ENCODE data around the gene CBX1. TPM values are rescaled to one million over a fixed set of nuclear protein-coding genes. Genes with fewer than 3 reads are reported as not detected.
A peak's percentile ranks its signal among the peaks of the same experiment; 100 is the strongest.

Gene CBX1
- total and polyA plus RNA-seq, 10 of the 15 experiments (the other 5 are each of a cell fraction or from before 2014, with no cell fraction given), result 11.8 to 99.2 (median 43.5) TPM

- in situ Hi-C loops (cut with MboI) (no loop called here), intact Hi-C loops (cut with micrococcal nuclease; ENCODE audit: unreplicated experiment) (loop anchor here (1.0 kb wide), 1 partner anchor 9 kb away; the partner anchor contains the start of gene CBX1)
- SMC1A ChIA-PET (ENCODE audit: uncharacterized antibody, unreplicated experiment), result interaction anchor here (1.0 to 7.5 kb wide), 13 partner anchors 9 to 482 kb away, joined by 3 to 66 read pairs (median 6); partner anchors contain the start of gene CBX1
- RAD21 ChIA-PET (ENCODE audit: unreplicated experiment), result interaction anchor here (0.7 to 8.4 kb wide), 9 partner anchors 12 to 169 kb away, joined by 3 to 113 read pairs (median 12); partner anchors contain the start of genes CBX1, NFE2L1 and PNPO
- Histone ChIP-seq H3K4me3 (peak overlapping the region; percentile 97), H3K4me1 (ENCODE audit: control insufficient read depth, insufficient read depth, low read length) (peaks cover 5% of the 10 kb centered on the region), H3K4me2 (ENCODE audit: control insufficient read depth, insufficient read depth) (peak overlapping the region; percentile 82), H3K27me3 (replicated peaks in 1 of 2; ENCODE audit: control insufficient read depth in 2 of 2, insufficient read depth in 2 of 2, low read length in 1 of 2) (no peaks in the 10 kb centered on the region), H3K9ac (ENCODE audit: control insufficient read depth, insufficient read depth, low read length) (peak overlapping the region; percentile 54), H2AFZ (ENCODE audit: control insufficient read depth, low read depth, low read length) (no peak overlapping the region), H3K79me2 (ENCODE audit: control insufficient read depth, insufficient read depth, low read length) (peaks cover 75% of the 10 kb centered on the region), H3K9me3 (replicated peaks; ENCODE audit: control insufficient read depth, insufficient read depth, low read length) (no peaks in the 10 kb centered on the region), H3K36me3 (ENCODE audit: control insufficient read depth in 2 of 2, insufficient read depth in 2 of 2, low read length in 1 of 2) (no peaks in the 10 kb centered on the region), H3K27ac (ENCODE audit: control insufficient read depth, insufficient read depth) (peak overlapping the region; percentile 93), H4K20me1 (ENCODE audit: control insufficient read depth, insufficient read depth) (no peaks in the 10 kb centered on the region)
- ATAC-seq (peak; percentile 0; the same call in 2 of the 3 replicates), DNase-seq (ENCODE audit: low read depth, low spot score) (no peak), FAIRE-seq (no peak)
- no TSS peak for BruUV-seq (replicated peaks)
- POLR2A ChIA-PET, result interaction anchor here (0.6 to 3.7 kb wide), 9 partner anchors 13 to 1520 kb away, joined by 3 to 25 read pairs (median 9); partner anchors contain the start of gene NFE2L1
- CTCF ChIA-PET, result interaction anchor here (0.7 to 33.4 kb wide), 13 partner anchors 12 to 483 kb away, joined by 3 to 525 read pairs (median 9); partner anchors contain the start of genes CBX1 and HOXB5
- 15% methylated on average over 9 of the region's 9 CpGs for WGBS (ENCODE audit: insufficient coverage, insufficient replicate concordance, low lambda C conversion rate, missing lambda C conversion rate)
- TF ChIP-seq ZNF24 (IDR thresholded peaks at IDR 0.05) (no peak), ZNF207 (IDR thresholded peaks at IDR 0.05; ENCODE audit: borderline replicate concordance) (no peak), ZBED1 (IDR thresholded peaks at IDR 0.05; ENCODE audit: borderline replicate concordance) (no peak), POU2F2 (IDR thresholded peaks at IDR 0.05; ENCODE audit: borderline replicate concordance, low read depth, low read length) (no peak), ESRRA (IDR thresholded peaks at IDR 0.05; ENCODE audit: low read length) (no peak), MYC (IDR thresholded peaks at IDR 0.05; ENCODE audit: insufficient read depth, insufficient read length, insufficient replicate concordance, low read length, severe bottlenecking) (no peak), RCOR1 (conservative IDR thresholded peaks at IDR 0.05; ENCODE audit: low read depth, low read length) (no peak), MTA3 (IDR thresholded peaks at IDR 0.05; ENCODE audit: borderline replicate concordance, low read length) (no peak), USF1 (IDR thresholded peaks at IDR 0.05; ENCODE audit: borderline replicate concordance, extremely low read length, insufficient read depth, low read depth, low read length) (no peak), IKZF1 (conservative IDR thresholded peaks at IDR 0.05) (no peak; the same call in 1 of the 2 replicates), SPI1 (IDR thresholded peaks at IDR 0.05; ENCODE audit: borderline replicate concordance, insufficient read depth, low read depth, low read length) (no peak), ATF7 (IDR thresholded peaks at IDR 0.05; ENCODE audit: low read depth) (peak; percentile 63; the same call in 1 of the 2 replicates), TARDBP (IDR thresholded peaks at IDR 0.05; ENCODE audit: borderline replicate concordance) (no peak), ZSCAN29 (IDR thresholded peaks at IDR 0.05) (no peak), NBN (IDR thresholded peaks at IDR 0.05) (no peak), HCFC1 (IDR thresholded peaks at IDR 0.05; ENCODE audit: low read length) (no peak), NFIC (IDR thresholded peaks at IDR 0.05; ENCODE audit: low read depth, low read length) (no peak; the same call in 1 of the 2 replicates), GABPA (IDR thresholded peaks at IDR 0.05; ENCODE audit: low read depth) (no peak), JUNB (IDR thresholded peaks at IDR 0.05) (no peak), POLR2A (IDR thresholded peaks at IDR 0.05; ENCODE audit: low read depth, low read length) (0 out of 2 replicates have a peak, but pooled peaks have one; percentile 11), BHLHE40 (IDR thresholded peaks at IDR 0.05; ENCODE audit: borderline replicate concordance in 1 of 2, low read depth in 2 of 2, low read length in 1 of 2) (peak in 1 of 2 experiments; percentile 22; a peak in 1 of 4 replicates)
- TF ChIP-seq, protein P1, sequence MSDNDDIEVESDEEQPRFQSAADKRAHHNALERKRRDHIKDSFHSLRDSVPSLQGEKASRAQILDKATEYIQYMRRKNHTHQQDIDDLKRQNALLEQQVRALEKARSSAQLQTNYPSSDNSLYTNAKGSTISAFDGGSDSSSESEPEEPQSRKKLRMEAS (IDR thresholded peaks at IDR 0.05; ENCODE audit: low read depth, low read length), result no peak
- TF ChIP-seq, protein P2, sequence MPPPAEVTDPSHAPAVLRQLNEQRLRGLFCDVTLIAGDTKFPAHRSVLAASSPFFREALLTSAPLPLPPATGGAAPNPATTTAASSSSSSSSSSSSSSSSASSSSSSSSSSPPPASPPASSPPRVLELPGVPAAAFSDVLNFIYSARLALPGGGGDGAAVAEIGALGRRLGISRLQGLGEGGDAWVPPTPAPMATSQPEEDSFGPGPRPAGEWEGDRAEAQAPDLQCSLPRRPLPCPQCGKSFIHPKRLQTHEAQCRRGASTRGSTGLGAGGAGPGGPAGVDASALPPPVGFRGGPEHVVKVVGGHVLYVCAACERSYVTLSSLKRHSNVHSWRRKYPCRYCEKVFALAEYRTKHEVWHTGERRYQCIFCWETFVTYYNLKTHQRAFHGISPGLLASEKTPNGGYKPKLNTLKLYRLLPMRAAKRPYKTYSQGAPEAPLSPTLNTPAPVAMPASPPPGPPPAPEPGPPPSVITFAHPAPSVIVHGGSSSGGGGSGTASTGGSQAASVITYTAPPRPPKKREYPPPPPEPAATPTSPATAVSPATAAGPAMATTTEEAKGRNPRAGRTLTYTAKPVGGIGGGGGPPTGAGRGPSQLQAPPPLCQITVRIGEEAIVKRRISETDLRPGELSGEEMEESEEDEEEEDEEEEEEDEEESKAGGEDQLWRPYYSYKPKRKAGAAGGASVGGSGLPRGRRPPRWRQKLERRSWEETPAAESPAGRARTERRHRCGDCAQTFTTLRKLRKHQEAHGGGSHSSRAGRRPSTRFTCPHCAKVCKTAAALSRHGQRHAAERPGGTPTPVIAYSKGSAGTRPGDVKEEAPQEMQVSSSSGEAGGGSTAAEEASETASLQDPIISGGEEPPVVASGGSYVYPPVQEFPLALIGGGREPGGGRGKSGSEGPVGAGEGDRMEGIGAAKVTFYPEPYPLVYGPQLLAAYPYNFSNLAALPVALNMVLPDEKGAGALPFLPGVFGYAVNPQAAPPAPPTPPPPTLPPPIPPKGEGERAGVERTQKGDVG (CRISPR knock-in tag; IDR thresholded peaks at IDR 0.05), result no peak
Measured at GRCh38 chr17:48110761-48111160, 9.5 kb upstream of the CBX1 start.
